Panc1 (cell line): ENCODE data around the gene PAQR9. TPM values are rescaled to one million over a fixed set of nuclear protein-coding genes. Genes with fewer than 3 reads are reported as not detected.

Source experiments
- ATAC-seq: fragments of 200-7000 bp; cut with Tn5 transposase; 2 replicates; pipeline ENCODE4 v1.9.1; 2020; ENCODE audit warnings: mild to moderate bottlenecking, moderate library complexity
- BruUV-seq: library from RNA; stranded (reverse); fragments of 400-500 nt; replicated peaks from 2 replicates; lab custom pipeline; 2021; lab: Mats Ljungman, UMichigan
- CTCF ChIA-PET: fragments of 300-600 bp; sonication (Branson Sonifier 250); formaldehyde crosslinking; loops from one replicate; lab custom pipeline; 2022; ENCODE audit warnings: antibody characterized with exemption; lab: Charles Lee
- POLR2A ChIA-PET: fragments of 300-600 bp; sonication (Branson Sonifier 250); formaldehyde crosslinking; loops from one replicate; lab custom pipeline; 2022; ENCODE audit warnings: antibody characterized with exemption; lab: Charles Lee
- DNase-seq: peaks from one replicate; pipeline ENCODE4 v3.0.0-alpha.2; 2010; ENCODE audit warnings: low read depth, low spot score
- H3K27ac ChIP-seq: 2 replicates; pipeline ENCODE4 v1.5.1; 2011; ENCODE audit warnings: mild to moderate bottlenecking, low read length, inconsistent platforms
- H3K27me3 ChIP-seq: fragments of 200-500 bp; sonication (Bioruptor generic); 2 replicates; pipeline ENCODE4 v1.6.0; 2014; ENCODE audit warnings: low read length, inconsistent platforms; ENCODE audit not compliant: control insufficient read depth, insufficient read depth
- H3K36me3 ChIP-seq: fragments of 200-500 bp; sonication (Bioruptor generic); 2 replicates; pipeline ENCODE4 v1.5.1; 2014; ENCODE audit warnings: inconsistent platforms, mild to moderate bottlenecking, low read length, moderate library complexity; ENCODE audit not compliant: control insufficient read depth, insufficient read depth
- H3K4me1 ChIP-seq: 2 replicates; pipeline ENCODE4 v1.5.1; 2011; ENCODE audit warnings: inconsistent platforms, mild to moderate bottlenecking, low read length, moderate library complexity; ENCODE audit not compliant: control insufficient read depth, insufficient read depth
- H3K4me3 ChIP-seq, 2 experiments: 2 replicates each; pipeline ENCODE4 v1.5.1; 2011 to 2012; ENCODE audit warnings: low read depth in 2 of 2, low read length in 2 of 2, mild to moderate bottlenecking in 2 of 2, inconsistent platforms in 1 of 2, moderate library complexity in 1 of 2
- H3K9me3 ChIP-seq: fragments of 200-500 bp; sonication (Bioruptor generic); 2 replicates; pipeline ENCODE4 v1.5.1; 2014; ENCODE audit warnings: low read depth, mild to moderate bottlenecking, inconsistent platforms, low read length, moderate library complexity; ENCODE audit not compliant: control insufficient read depth, insufficient read depth
- CTCF ChIP-seq: fragments of 450-650 bp; IDR thresholded peaks from 2 replicates; pipeline ENCODE4 v1.5.1; 2017; ENCODE audit warnings: mild to moderate bottlenecking
- POLR2AphosphoS5 ChIP-seq: IDR thresholded peaks from 2 replicates; pipeline ENCODE4 v1.6.1; 2012; ENCODE audit warnings: mild to moderate bottlenecking, low read depth, low read length, moderate library complexity
- REST ChIP-seq, 2 experiments: IDR thresholded peaks; 2 replicates each; pipeline ENCODE4 v1.6.1; 2011 to 2012; ENCODE audit warnings: low read depth in 2 of 2, control low read depth in 1 of 2, low read length in 1 of 2, mild to moderate bottlenecking in 1 of 2, moderate library complexity in 1 of 2; ENCODE audit not compliant: insufficient read depth in 1 of 2
- SIN3A ChIP-seq: IDR thresholded peaks from 2 replicates; pipeline ENCODE4 v1.6.1; 2012; ENCODE audit warnings: low read depth, mild to moderate bottlenecking, low read length, moderate library complexity, borderline replicate concordance; ENCODE audit not compliant: insufficient read depth
- TCF7L2 ChIP-seq: IDR thresholded peaks from 2 replicates; pipeline ENCODE4 v1.6.1; 2011; ENCODE audit warnings: mild to moderate bottlenecking, low read depth, low read length, inconsistent platforms
- in situ Hi-C: cut with HindIII; loops from 2 replicates; pipeline ENCODE4 v1.10.0; 2016; ENCODE audit warnings: low sequenced_read_pairs, low pct_unique_long_range_greater_than_20kb
- intact Hi-C: fragments of 100-400 bp; cut with micrococcal nuclease; formaldehyde crosslinking; loops from one replicate; pipeline ENCODE4 v1.10.0; 2022; ENCODE audit not compliant: unreplicated experiment
- total RNA-seq: library from RNA; stranded (reverse); gene quantifications from one replicate; pipeline ENCODE4 v1.2.1, GENCODE V29; 2021; ENCODE audit not compliant: unreplicated experiment

PAQR9 gene
- total RNA-seq, 1 experiment from 2014 or later = 0.36 TPM

GRCh38 chr3:142944342-142944741 is 19.1 kb downstream of the PAQR9 start:
- no peak for ATAC-seq
- Histone ChIP-seq H3K9me3 (no peaks in the 10 kb centered on the region), H3K27me3 (no peaks in the 10 kb centered on the region; the same call in 1 of the 2 replicates), H3K4me1 (no peaks in the 10 kb centered on the region), H3K36me3 (no peaks in the 10 kb centered on the region), H3K4me3 (no peak overlapping the region), H3K27ac (no peak overlapping the region)
- in situ Hi-C loops (no loop called here), intact Hi-C loops (no loop called here)
- DNase-seq = no peak
- no peak for TF ChIP-seq CTCF
- TF ChIP-seq TCF7L2 = no peak
- TF ChIP-seq POLR2AphosphoS5 = no peak
- no peak for TF ChIP-seq SIN3A
- no peak for TF ChIP-seq REST (IDR thresholded peaks at IDR 0.05; ENCODE audit: insufficient read depth in 1 of 2, low read depth in 2 of 2, low read length in 1 of 2)
- ChIA-PET POLR2A (interaction anchor here (0.6 kb wide), 1 partner anchor 55 kb away, joined by 3 read pairs; no protein-coding TSS in a partner anchor), CTCF (no interaction called here)
- BruUV-seq = no TSS peak

- intact Hi-C loops = no loop called here
- in situ Hi-C loops = no loop called here
- BruUV-seq = no TSS peak
- Histone ChIP-seq H3K27me3 (no peaks in the 10 kb centered on the region), H3K4me3 (no peak overlapping the region), H3K27ac (no peak overlapping the region), H3K36me3 (no peaks in the 10 kb centered on the region), H3K9me3 (no peaks in the 10 kb centered on the region), H3K4me1 (no peaks in the 10 kb centered on the region)
- ATAC-seq (no peak), DNase-seq (no peak)
- ChIA-PET CTCF (no interaction called here), POLR2A (interaction anchor here (0.6 kb wide), 1 partner anchor 56 kb away, joined by 3 read pairs; no protein-coding TSS in a partner anchor)
- TF ChIP-seq CTCF = no peak
- TF ChIP-seq REST (IDR thresholded peaks at IDR 0.05; ENCODE audit: insufficient read depth in 1 of 2, low read depth in 2 of 2, low read length in 1 of 2) = no peak
- TF ChIP-seq POLR2AphosphoS5 = no peak
- no peak for TF ChIP-seq TCF7L2
- no peak for TF ChIP-seq SIN3A
Observed at GRCh38 chr3:142943870-142944269, 19.6 kb downstream of the PAQR9 start.
